ENCODE measurements around the gene KIF5B.
"Not testable (repeated sequence)": the region's sequence is repeated elsewhere in the genome, so short reads cannot be mapped to it uniquely, and the experiment has no call there.

DNA sequence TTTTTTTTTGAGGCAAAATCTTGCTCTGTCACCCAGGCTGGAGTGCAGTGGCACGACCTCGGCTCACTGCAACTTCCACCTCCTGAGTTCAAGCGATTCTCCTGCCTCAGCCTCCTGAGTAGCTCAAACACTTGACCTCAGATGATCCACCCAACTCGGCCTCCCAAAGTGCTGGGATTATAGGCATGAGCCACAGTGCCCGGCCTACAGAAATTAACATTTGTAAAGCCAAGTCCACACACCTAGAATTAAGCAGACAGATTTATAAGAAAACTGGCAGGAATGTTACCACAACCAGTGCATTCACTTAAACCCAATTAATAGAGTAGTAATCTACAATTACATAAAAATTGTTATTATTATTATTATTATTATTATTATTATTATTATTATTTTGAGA is 11.7 kb upstream of the KIF5B start:
- TF ChIP-seq, protein P1, sequence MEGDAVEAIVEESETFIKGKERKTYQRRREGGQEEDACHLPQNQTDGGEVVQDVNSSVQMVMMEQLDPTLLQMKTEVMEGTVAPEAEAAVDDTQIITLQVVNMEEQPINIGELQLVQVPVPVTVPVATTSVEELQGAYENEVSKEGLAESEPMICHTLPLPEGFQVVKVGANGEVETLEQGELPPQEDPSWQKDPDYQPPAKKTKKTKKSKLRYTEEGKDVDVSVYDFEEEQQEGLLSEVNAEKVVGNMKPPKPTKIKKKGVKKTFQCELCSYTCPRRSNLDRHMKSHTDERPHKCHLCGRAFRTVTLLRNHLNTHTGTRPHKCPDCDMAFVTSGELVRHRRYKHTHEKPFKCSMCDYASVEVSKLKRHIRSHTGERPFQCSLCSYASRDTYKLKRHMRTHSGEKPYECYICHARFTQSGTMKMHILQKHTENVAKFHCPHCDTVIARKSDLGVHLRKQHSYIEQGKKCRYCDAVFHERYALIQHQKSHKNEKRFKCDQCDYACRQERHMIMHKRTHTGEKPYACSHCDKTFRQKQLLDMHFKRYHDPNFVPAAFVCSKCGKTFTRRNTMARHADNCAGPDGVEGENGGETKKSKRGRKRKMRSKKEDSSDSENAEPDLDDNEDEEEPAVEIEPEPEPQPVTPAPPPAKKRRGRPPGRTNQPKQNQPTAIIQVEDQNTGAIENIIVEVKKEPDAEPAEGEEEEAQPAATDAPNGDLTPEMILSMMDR (IDR thresholded peaks at IDR 0.05): not testable (repeated sequence)
- not testable (repeated sequence) for TF ChIP-seq POLR2A (IDR thresholded peaks at IDR 0.05)
